ENCODE data around the gene HOMER2. TPM values are rescaled to one million over a fixed set of nuclear protein-coding genes. Genes with fewer than 3 reads are reported as not detected.

HOMER2 gene
- total and polyA plus RNA-seq, 2 experiments from 2014 or later, result 10.8 to 23.9 TPM

DNA sequence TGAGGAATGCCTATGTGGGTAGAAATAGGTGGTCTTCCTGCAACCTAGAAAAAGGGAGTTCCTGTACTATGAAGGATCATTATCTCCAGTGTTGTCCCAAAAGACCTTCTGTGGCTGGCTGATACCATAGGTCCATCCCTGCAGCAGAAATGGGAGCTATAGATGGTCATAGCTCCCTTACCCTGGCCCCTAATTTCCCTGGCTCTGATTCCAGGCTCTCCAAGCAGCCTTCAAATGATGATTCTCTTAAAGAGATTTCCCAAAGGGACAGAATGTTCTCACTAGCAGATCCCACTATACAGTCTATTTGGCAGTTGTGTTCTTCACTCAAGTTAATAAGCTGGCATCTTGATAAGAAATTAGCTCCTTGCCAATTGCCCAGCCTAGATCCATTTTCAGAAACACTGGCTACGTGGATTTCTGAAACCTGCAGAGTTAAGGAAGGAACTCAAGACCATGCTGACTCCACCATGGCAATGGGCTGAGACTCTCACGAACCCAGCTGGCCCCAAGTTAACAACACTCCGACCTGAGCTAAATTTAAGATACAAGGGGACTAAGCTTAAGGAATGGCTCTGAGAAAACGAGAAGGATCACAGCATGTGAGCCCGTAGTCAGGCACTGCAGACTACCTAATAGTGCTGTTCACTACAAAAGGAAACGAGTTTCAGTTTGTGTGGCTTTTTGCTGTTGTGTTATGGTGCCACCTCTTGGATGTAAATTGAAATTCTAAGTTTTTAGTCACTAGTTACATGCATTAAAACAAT lies 47.6 kb upstream of the HOMER2 start:
- Histone ChIP-seq H3K36me3 (ENCODE audit: insufficient read depth) (no peaks in the 10 kb centered on the region; the same call in 1 of the 2 replicates), H3K27ac (ENCODE audit: low read depth) (no peak overlapping the region), H3K9me2 (ENCODE audit: insufficient read depth) (no peaks in the 10 kb centered on the region), H3F3A (replicated peaks; ENCODE audit: low read depth) (no peaks in the 10 kb centered on the region), H3K4me1 (ENCODE audit: insufficient read depth) (no peaks in the 10 kb centered on the region), H3K27me3 (ENCODE audit: insufficient read depth) (no peaks in the 10 kb centered on the region), H3K79me2 (replicated peaks; ENCODE audit: insufficient read depth) (no peaks in the 10 kb centered on the region), H4K20me1 (replicated peaks; ENCODE audit: insufficient read depth) (no peaks in the 10 kb centered on the region; the same call in 1 of the 2 replicates), H2AFZ (no peak overlapping the region), H3K4me2 (no peak overlapping the region), H3K4me3 (no peak overlapping the region)
- DNase-seq (ENCODE audit: low spot score) (peak; percentile 75), ATAC-seq (peak; percentile 87)
- H3K36me3 Mint-ChIP-seq (ENCODE audit: low read depth), result peaks cover 13% of the 10 kb centered on the region; the same call in 2 of the 3 replicates
- TF ChIP-seq, protein P1, sequence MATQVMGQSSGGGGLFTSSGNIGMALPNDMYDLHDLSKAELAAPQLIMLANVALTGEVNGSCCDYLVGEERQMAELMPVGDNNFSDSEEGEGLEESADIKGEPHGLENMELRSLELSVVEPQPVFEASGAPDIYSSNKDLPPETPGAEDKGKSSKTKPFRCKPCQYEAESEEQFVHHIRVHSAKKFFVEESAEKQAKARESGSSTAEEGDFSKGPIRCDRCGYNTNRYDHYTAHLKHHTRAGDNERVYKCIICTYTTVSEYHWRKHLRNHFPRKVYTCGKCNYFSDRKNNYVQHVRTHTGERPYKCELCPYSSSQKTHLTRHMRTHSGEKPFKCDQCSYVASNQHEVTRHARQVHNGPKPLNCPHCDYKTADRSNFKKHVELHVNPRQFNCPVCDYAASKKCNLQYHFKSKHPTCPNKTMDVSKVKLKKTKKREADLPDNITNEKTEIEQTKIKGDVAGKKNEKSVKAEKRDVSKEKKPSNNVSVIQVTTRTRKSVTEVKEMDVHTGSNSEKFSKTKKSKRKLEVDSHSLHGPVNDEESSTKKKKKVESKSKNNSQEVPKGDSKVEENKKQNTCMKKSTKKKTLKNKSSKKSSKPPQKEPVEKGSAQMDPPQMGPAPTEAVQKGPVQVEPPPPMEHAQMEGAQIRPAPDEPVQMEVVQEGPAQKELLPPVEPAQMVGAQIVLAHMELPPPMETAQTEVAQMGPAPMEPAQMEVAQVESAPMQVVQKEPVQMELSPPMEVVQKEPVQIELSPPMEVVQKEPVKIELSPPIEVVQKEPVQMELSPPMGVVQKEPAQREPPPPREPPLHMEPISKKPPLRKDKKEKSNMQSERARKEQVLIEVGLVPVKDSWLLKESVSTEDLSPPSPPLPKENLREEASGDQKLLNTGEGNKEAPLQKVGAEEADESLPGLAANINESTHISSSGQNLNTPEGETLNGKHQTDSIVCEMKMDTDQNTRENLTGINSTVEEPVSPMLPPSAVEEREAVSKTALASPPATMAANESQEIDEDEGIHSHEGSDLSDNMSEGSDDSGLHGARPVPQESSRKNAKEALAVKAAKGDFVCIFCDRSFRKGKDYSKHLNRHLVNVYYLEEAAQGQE (IDR thresholded peaks at IDR 0.05; ENCODE audit: unreplicated experiment), result no peak
- TF ChIP-seq CTCF (conservative IDR thresholded peaks at IDR 0.05; ENCODE audit: low read depth in 2 of 2) (peak; percentile 64 to 77), POLR2AphosphoS5 (IDR thresholded peaks at IDR 0.05; ENCODE audit: low read depth) (no peak), ZNF331 (CRISPR knock-in tag; IDR thresholded peaks at IDR 0.05; ENCODE audit: low read depth) (no peak), JUNB (IDR thresholded peaks at IDR 0.05; ENCODE audit: unreplicated experiment) (no peak), ZNF462 (CRISPR knock-in tag; IDR thresholded peaks at IDR 0.05) (no peak), ZNF114 (CRISPR knock-in tag; IDR thresholded peaks at IDR 0.05) (no peak), EZH2 (IDR thresholded peaks at IDR 0.05; ENCODE audit: low read depth, unreplicated experiment) (no peak)
- TF ChIP-seq, protein P2, sequence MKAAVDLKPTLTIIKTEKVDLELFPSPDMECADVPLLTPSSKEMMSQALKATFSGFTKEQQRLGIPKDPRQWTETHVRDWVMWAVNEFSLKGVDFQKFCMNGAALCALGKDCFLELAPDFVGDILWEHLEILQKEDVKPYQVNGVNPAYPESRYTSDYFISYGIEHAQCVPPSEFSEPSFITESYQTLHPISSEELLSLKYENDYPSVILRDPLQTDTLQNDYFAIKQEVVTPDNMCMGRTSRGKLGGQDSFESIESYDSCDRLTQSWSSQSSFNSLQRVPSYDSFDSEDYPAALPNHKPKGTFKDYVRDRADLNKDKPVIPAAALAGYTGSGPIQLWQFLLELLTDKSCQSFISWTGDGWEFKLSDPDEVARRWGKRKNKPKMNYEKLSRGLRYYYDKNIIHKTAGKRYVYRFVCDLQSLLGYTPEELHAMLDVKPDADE (IDR thresholded peaks at IDR 0.05), result no peak
- no peak overlapping the region for H3K27ac Mint-ChIP-seq
- no peak overlapping the region; the same call in 2 of the 3 replicates for H3K4me3 Mint-ChIP-seq
- H3K9me3 Mint-ChIP-seq, result peaks cover 5% of the 10 kb centered on the region; the same call in 2 of the 3 replicates
- H3K27me3 Mint-ChIP-seq (ENCODE audit: insufficient read depth, low read depth, poor library complexity), result peaks cover 4% of the 10 kb centered on the region
- H3K4me1 Mint-ChIP-seq, result peaks cover 5% of the 10 kb centered on the region; the same call in 1 of the 3 replicates

Measured in GM23338 (cell line).